ENCODE data around the gene TAF3.

TAF3 gene

GRCh38 chr10:7908541-7909210 lies 90.4 kb downstream of the TAF3 start:
- Histone ChIP-seq H3K27me3 (ENCODE audit: low read depth, low read length) (no peaks in the 10 kb centered on the region), H3K27ac (ENCODE audit: low read length) (no peak overlapping the region), H3K36me3 (ENCODE audit: control insufficient read depth in 1 of 2, insufficient read depth in 2 of 2, low read length in 2 of 2) (no peaks in the 10 kb centered on the region), H3K9me3 (ENCODE audit: control insufficient read depth in 1 of 2, low read length in 2 of 2) (no peaks in the 10 kb centered on the region), H3K4me3 (ENCODE audit: low read depth in 1 of 2, low read length in 2 of 2) (no peak overlapping the region), H3K4me1 (ENCODE audit: control insufficient read depth in 1 of 2, insufficient read depth in 2 of 2, low read length in 2 of 2) (no peaks in the 10 kb centered on the region)

GRCh38 chr10:7913126-7913872 lies 95.0 kb downstream of the TAF3 start:
- H3K36me3 ChIP-seq (ENCODE audit: control insufficient read depth in 1 of 2, insufficient read depth in 2 of 2, low read length in 2 of 2) = no peaks in the 10 kb centered on the region
- H3K27me3 ChIP-seq (ENCODE audit: low read depth, low read length) = no peaks in the 10 kb centered on the region
- H3K4me1 ChIP-seq (ENCODE audit: control insufficient read depth in 1 of 2, insufficient read depth in 2 of 2, low read length in 2 of 2) = no peaks in the 10 kb centered on the region
- H3K27ac ChIP-seq (ENCODE audit: low read length) = no peak overlapping the region
- no peaks in the 10 kb centered on the region for H3K9me3 ChIP-seq (ENCODE audit: control insufficient read depth in 1 of 2, low read length in 2 of 2)
- no peak overlapping the region for H3K4me3 ChIP-seq (ENCODE audit: low read depth in 1 of 2, low read length in 2 of 2)

DNA sequence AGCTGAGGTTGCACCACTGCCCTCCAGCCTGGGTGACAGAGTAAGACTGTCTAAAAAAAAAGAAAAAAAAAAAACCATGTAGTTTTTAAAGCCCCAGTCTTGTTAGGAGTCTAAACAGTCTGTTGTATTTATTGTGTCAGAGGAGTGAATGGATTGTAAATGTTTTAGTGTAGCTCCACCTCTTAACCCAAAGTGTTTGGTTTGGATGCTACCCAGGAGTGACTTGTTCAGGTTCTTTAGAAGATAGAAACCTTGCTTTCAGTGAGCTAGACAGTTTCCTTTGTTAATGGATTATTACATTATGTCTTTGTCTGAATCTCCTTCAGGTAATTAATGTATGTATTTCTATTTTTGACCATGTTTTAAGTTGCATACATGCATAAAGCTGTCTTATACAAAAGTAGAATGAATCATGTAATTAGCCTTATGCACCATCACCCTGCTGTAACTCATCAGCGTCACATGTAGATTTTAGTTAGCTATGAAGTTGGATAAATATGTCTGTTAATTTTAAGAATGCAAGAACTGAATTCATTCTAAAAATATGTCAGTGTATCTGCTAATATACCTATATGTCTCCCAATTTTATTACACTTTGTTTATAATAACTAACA lies 97.7 kb downstream of the TAF3 start:
- Histone ChIP-seq H3K4me1 (ENCODE audit: control insufficient read depth in 1 of 2, insufficient read depth in 2 of 2, low read length in 2 of 2) (no peaks in the 10 kb centered on the region), H3K9me3 (ENCODE audit: control insufficient read depth in 1 of 2, low read length in 2 of 2) (no peaks in the 10 kb centered on the region), H3K4me3 (ENCODE audit: low read depth in 1 of 2, low read length in 2 of 2) (no peak overlapping the region), H3K36me3 (ENCODE audit: control insufficient read depth in 1 of 2, insufficient read depth in 2 of 2, low read length in 2 of 2) (no peaks in the 10 kb centered on the region), H3K27ac (ENCODE audit: low read length) (no peak overlapping the region), H3K27me3 (ENCODE audit: low read depth, low read length) (no peaks in the 10 kb centered on the region)

DNA sequence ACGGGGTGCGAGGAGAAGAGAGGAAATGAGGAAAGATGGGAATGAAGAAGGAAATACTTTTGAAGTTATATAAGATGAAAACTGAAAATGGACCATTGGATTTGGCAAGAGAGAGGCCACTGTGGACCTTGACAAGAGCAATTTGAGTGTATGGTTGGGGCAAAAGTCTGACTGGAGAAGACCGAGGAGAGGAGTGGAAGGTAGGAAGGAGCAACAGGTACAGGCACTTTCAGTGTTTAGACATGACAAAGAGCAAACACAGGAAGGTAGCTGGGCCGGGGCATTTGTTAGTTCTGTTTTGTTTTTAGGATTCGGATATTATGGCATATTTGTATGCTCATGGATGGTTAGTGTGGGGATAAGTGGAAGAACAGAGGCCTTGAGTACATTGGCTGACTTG lies 99.4 kb downstream of the TAF3 start:
- Histone ChIP-seq H3K9me3 (ENCODE audit: control insufficient read depth in 1 of 2, low read length in 2 of 2) (no peaks in the 10 kb centered on the region), H3K27ac (ENCODE audit: low read length) (no peak overlapping the region), H3K4me3 (ENCODE audit: low read depth in 1 of 2, low read length in 2 of 2) (no peak overlapping the region), H3K36me3 (ENCODE audit: control insufficient read depth in 1 of 2, insufficient read depth in 2 of 2, low read length in 2 of 2) (no peaks in the 10 kb centered on the region), H3K27me3 (ENCODE audit: low read depth, low read length) (no peaks in the 10 kb centered on the region), H3K4me1 (ENCODE audit: control insufficient read depth in 1 of 2, insufficient read depth in 2 of 2, low read length in 2 of 2) (no peaks in the 10 kb centered on the region)

- no peaks in the 10 kb centered on the region for H3K27me3 ChIP-seq (ENCODE audit: low read depth, low read length)
- H3K4me3 ChIP-seq (ENCODE audit: low read depth in 1 of 2, low read length in 2 of 2) = no peak overlapping the region
- no peaks in the 10 kb centered on the region for H3K4me1 ChIP-seq (ENCODE audit: control insufficient read depth in 1 of 2, insufficient read depth in 2 of 2, low read length in 2 of 2)
- no peaks in the 10 kb centered on the region for H3K36me3 ChIP-seq (ENCODE audit: control insufficient read depth in 1 of 2, insufficient read depth in 2 of 2, low read length in 2 of 2)
- no peaks in the 10 kb centered on the region for H3K9me3 ChIP-seq (ENCODE audit: control insufficient read depth in 1 of 2, low read length in 2 of 2)
- H3K27ac ChIP-seq (ENCODE audit: low read length) = no peak overlapping the region
These were observed 104.4 kb downstream of the TAF3 start for GRCh38 chr10:7922707-7923106.

DNA sequence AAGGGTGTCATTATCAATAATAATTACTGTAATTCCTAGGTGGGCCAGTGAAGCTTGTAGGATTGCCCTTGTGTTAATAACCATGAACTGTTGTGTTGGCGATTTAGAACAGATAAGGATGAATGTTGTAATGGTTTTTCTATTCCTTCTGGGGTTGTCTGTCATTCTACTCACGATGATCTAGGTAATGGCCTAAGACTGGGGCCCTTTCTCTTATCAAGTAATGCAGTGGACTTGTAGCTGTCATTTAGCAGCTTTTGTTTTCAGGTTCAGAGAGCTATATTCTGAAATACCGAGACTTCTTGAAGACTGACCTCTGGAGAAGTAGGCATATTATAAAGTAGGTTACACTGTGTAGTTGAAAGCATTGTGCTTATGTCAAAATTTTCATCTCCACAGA lies 110.2 kb downstream of the TAF3 start:
- no peaks in the 10 kb centered on the region for H3K27me3 ChIP-seq (ENCODE audit: low read depth, low read length)
- no peaks in the 10 kb centered on the region for H3K4me1 ChIP-seq (ENCODE audit: control insufficient read depth in 1 of 2, insufficient read depth in 2 of 2, low read length in 2 of 2)
- no peaks in the 10 kb centered on the region for H3K9me3 ChIP-seq (ENCODE audit: control insufficient read depth in 1 of 2, low read length in 2 of 2)
- H3K27ac ChIP-seq (ENCODE audit: low read length) = no peak overlapping the region
- H3K36me3 ChIP-seq (ENCODE audit: control insufficient read depth in 1 of 2, insufficient read depth in 2 of 2, low read length in 2 of 2) = no peaks in the 10 kb centered on the region
- H3K4me3 ChIP-seq (ENCODE audit: low read depth in 1 of 2, low read length in 2 of 2) = no peak overlapping the region

DNA sequence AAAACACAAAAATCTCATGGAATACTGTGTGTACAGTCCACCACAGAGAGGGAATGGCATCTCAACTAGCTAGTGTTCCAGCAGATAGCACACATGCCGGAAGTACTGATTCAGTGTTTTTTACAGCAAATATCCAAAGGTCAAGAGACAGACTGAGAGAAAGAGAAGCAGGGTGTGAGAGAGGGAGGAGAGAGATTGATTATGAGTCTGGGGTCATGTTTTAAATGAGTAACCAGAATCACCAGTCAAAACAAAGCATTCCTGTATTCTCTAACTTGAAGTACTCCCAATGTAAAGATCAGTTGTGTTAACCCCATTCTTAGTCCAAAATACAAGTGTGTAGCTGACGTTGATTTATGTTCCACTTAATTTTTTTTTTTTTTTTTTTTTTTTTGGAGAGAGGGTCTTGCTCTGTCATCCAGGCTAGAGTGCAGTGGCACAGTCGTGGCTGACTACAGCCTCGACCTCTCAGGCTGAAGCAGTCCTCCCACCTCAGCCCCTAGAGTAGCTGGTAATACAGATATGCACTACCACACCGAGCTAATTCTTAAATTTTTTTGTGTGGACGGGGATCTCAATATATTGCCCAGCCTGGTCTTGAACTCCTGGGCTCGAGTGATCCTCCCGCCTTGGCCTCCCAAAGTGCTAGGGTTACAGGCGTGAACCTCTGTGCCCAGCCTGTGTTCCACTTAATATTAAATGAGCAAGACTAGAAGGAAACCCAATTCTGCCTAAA lies 114.2 kb downstream of the TAF3 start:
- H3K4me3 ChIP-seq (ENCODE audit: low read depth in 1 of 2, low read length in 2 of 2) = no peak overlapping the region
- H3K9me3 ChIP-seq (ENCODE audit: control insufficient read depth in 1 of 2, low read length in 2 of 2) = peaks cover 0 to 5% of the 10 kb centered on the region in 2 donors
- H3K4me1 ChIP-seq (ENCODE audit: control insufficient read depth in 1 of 2, insufficient read depth in 2 of 2, low read length in 2 of 2) = no peaks in the 10 kb centered on the region
- no peaks in the 10 kb centered on the region for H3K27me3 ChIP-seq (ENCODE audit: low read depth, low read length)
- no peaks in the 10 kb centered on the region for H3K36me3 ChIP-seq (ENCODE audit: control insufficient read depth in 1 of 2, insufficient read depth in 2 of 2, low read length in 2 of 2)
- H3K27ac ChIP-seq (ENCODE audit: low read length) = no peak overlapping the region

GRCh38 chr10:7933262-7933661 lies 115.0 kb downstream of the TAF3 start:
- Histone ChIP-seq H3K27ac (ENCODE audit: low read length) (no peak overlapping the region), H3K36me3 (ENCODE audit: control insufficient read depth in 1 of 2, insufficient read depth in 2 of 2, low read length in 2 of 2) (no peaks in the 10 kb centered on the region), H3K27me3 (ENCODE audit: low read depth, low read length) (no peaks in the 10 kb centered on the region), H3K4me3 (ENCODE audit: low read depth in 1 of 2, low read length in 2 of 2) (no peak overlapping the region), H3K9me3 (ENCODE audit: control insufficient read depth in 1 of 2, low read length in 2 of 2) (peaks cover 0 to 5% of the 10 kb centered on the region in 2 donors), H3K4me1 (ENCODE audit: control insufficient read depth in 1 of 2, insufficient read depth in 2 of 2, low read length in 2 of 2) (no peaks in the 10 kb centered on the region)

- Histone ChIP-seq H3K4me3 (ENCODE audit: low read depth in 1 of 2, low read length in 2 of 2) (no peak overlapping the region), H3K4me1 (ENCODE audit: control insufficient read depth in 1 of 2, insufficient read depth in 2 of 2, low read length in 2 of 2) (no peaks in the 10 kb centered on the region), H3K27ac (ENCODE audit: low read length) (no peak overlapping the region), H3K27me3 (ENCODE audit: low read depth, low read length) (no peaks in the 10 kb centered on the region), H3K9me3 (ENCODE audit: control insufficient read depth in 1 of 2, low read length in 2 of 2) (peaks cover 0 to 5% of the 10 kb centered on the region in 2 donors), H3K36me3 (ENCODE audit: control insufficient read depth in 1 of 2, insufficient read depth in 2 of 2, low read length in 2 of 2) (no peaks in the 10 kb centered on the region)
These were observed 115.5 kb downstream of the TAF3 start for GRCh38 chr10:7933757-7934156.

DNA sequence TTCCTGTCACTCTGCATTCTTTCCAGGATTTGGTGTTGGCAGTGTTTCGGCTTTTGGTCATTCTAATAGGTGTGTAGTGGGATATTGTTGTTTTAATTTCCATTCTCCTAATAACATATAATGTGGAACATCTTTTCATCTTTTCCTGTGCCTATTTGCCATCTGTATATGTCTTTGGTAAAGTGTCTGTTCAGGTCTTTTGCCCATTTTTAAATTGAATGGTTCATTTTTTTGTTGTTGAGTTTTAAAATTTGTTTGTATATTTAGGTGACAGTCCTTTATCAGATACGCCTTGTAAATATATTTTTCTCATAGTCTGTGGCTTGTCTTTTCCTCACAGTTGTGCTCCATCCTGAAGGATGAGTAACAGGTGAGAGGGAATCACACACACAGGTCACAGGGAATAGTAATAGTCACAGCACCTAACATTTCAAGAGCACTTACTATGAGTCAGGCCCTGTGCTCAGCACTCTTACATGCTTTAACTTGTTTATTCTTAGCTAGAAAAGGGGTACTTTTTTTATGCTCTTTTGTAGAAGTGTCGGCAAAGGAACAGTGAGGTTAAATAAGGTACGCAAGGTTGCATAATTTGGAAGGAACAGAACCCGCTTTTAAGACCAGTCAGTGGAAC lies 119.1 kb downstream of the TAF3 start:
- Histone ChIP-seq H3K36me3 (ENCODE audit: control insufficient read depth in 1 of 2, insufficient read depth in 2 of 2, low read length in 2 of 2) (no peaks in the 10 kb centered on the region), H3K4me1 (ENCODE audit: control insufficient read depth in 1 of 2, insufficient read depth in 2 of 2, low read length in 2 of 2) (no peaks in the 10 kb centered on the region), H3K9me3 (ENCODE audit: control insufficient read depth in 1 of 2, low read length in 2 of 2) (peaks cover 0 to 5% of the 10 kb centered on the region in 2 donors), H3K27ac (ENCODE audit: low read length) (no peak overlapping the region), H3K27me3 (ENCODE audit: low read depth, low read length) (no peaks in the 10 kb centered on the region), H3K4me3 (ENCODE audit: low read depth in 1 of 2, low read length in 2 of 2) (no peak overlapping the region)

GRCh38 chr10:7941576-7941975 lies 123.3 kb downstream of the TAF3 start:
- Histone ChIP-seq H3K36me3 (ENCODE audit: control insufficient read depth in 1 of 2, insufficient read depth in 2 of 2, low read length in 2 of 2) (no peaks in the 10 kb centered on the region), H3K27ac (ENCODE audit: low read length) (no peak overlapping the region), H3K4me3 (ENCODE audit: low read depth in 1 of 2, low read length in 2 of 2) (no peak overlapping the region), H3K27me3 (ENCODE audit: low read depth, low read length) (no peaks in the 10 kb centered on the region), H3K4me1 (ENCODE audit: control insufficient read depth in 1 of 2, insufficient read depth in 2 of 2, low read length in 2 of 2) (no peaks in the 10 kb centered on the region), H3K9me3 (ENCODE audit: control insufficient read depth in 1 of 2, low read length in 2 of 2) (peaks cover 0 to 5% of the 10 kb centered on the region in 2 donors)
